HepG2 (cell line): Measurements from ENCODE around the gene GATA5. TPM values are rescaled to one million over a fixed set of nuclear protein-coding genes. Genes with fewer than 3 reads are reported as not detected.

Experiments used
- DMAP1 ChIP-seq: IDR thresholded peaks from 2 replicates; pipeline ENCODE4 v1.6.1; 2016
- DPF2 ChIP-seq: sonication (generic); formaldehyde crosslinking; IDR thresholded peaks from 2 replicates; pipeline ENCODE4 v1.4.0; 2020; ENCODE audit warnings: mild to moderate bottlenecking, low read depth, missing genetic modification reagents, borderline replicate concordance
- GATAD2A ChIP-seq: IDR thresholded peaks from 2 replicates; pipeline ENCODE4 v1.6.1; 2016
- JUN ChIP-seq: sonication (generic); formaldehyde crosslinking; IDR thresholded peaks from 2 replicates; pipeline ENCODE4 v1.4.0; 2020; ENCODE audit warnings: mild to moderate bottlenecking, missing genetic modification reagents
- NCOA1 ChIP-seq: sonication (generic); formaldehyde crosslinking; IDR thresholded peaks from 2 replicates; pipeline ENCODE4 v1.9.0; 2021; ENCODE audit warnings: missing genetic modification reagents
- PCBP1 ChIP-seq: fragments of 200-400 bp; formaldehyde crosslinking; IDR thresholded peaks from 2 replicates; pipeline ENCODE4 v1.6.1; 2017; ENCODE audit warnings: mild to moderate bottlenecking, low read depth, low read length, borderline replicate concordance
- SAP130 ChIP-seq: IDR thresholded peaks from 2 replicates; pipeline ENCODE4 v1.6.1; 2016; ENCODE audit warnings: low read depth
- TMF1 ChIP-seq: sonication (generic); formaldehyde crosslinking; IDR thresholded peaks from 2 replicates; pipeline ENCODE4 v1.8.1; 2022; ENCODE audit warnings: low read depth, missing genetic modification reagents
- WIZ ChIP-seq: sonication (generic); formaldehyde crosslinking; IDR thresholded peaks from 2 replicates; pipeline ENCODE4 v1.5.1; 2020; ENCODE audit warnings: mild to moderate bottlenecking, missing genetic modification reagents
- ZFP36L1 ChIP-seq: sonication (generic); formaldehyde crosslinking; IDR thresholded peaks from 2 replicates; pipeline ENCODE4 v1.8.0; 2022; ENCODE audit warnings: mild to moderate bottlenecking, missing genetic modification reagents, moderate library complexity
- ZNF124 ChIP-seq: sonication (generic); formaldehyde crosslinking; IDR thresholded peaks from 2 replicates; pipeline ENCODE4 v1.4.0; 2020; ENCODE audit warnings: missing genetic modification reagents
- ZNF564 ChIP-seq: sonication (generic); formaldehyde crosslinking; IDR thresholded peaks from 2 replicates; pipeline ENCODE4 v1.8.1; 2023; ENCODE audit warnings: mild to moderate bottlenecking, missing genetic modification reagents
- ZNF749 ChIP-seq: sonication (generic); formaldehyde crosslinking; IDR thresholded peaks from 2 replicates; pipeline ENCODE4 v1.8.0; 2022; ENCODE audit warnings: mild to moderate bottlenecking, missing genetic modification reagents, moderate library complexity, borderline replicate concordance
- ZSCAN20 ChIP-seq: sonication (generic); formaldehyde crosslinking; IDR thresholded peaks from 2 replicates; pipeline ENCODE4 v1.4.0; 2020; ENCODE audit warnings: missing genetic modification reagents, mild to moderate bottlenecking, borderline replicate concordance
- polyA plus RNA-seq, 8 experiments: library from polyadenylated mRNA; depleted of rRNA in 3 of 8; stranded (reverse) in 7 of 8; unstranded in 1 of 8; fragments of >200 nt; fragmentation: Illumina TruSeq in 4 of 8; extraction: Trizol in 4 of 8; gene quantifications; 2 replicates each; pipeline versions ENCODE4 v1.2.1 to v1.2.3, GENCODE V29; 2011 to 2016; ENCODE audit warnings: low read depth in 4 of 8, missing spikeins in 1 of 8, mixed read lengths in 1 of 8; ENCODE audit not compliant: insufficient read depth in 1 of 8
- total RNA-seq, 5 experiments: library from RNA; depleted of rRNA; stranded (reverse); fragments of >200 nt; fragmentation: Illumina TruSeq; extraction: Trizol; gene quantifications; 2 replicates each; pipeline ENCODE4 v1.2.3, GENCODE V29; 2016; ENCODE audit warnings: low read depth in 1 of 5
- TF ChIP-seq, protein P1 (sequence below): sonication (generic); formaldehyde crosslinking; IDR thresholded peaks from 2 replicates; pipeline ENCODE4 v1.4.0; 2020; ENCODE audit warnings: missing genetic modification reagents, borderline replicate concordance
- TF ChIP-seq, protein P2 (sequence below): sonication (generic); formaldehyde crosslinking; IDR thresholded peaks from 2 replicates; pipeline ENCODE4 v1.4.0; 2020; ENCODE audit warnings: mild to moderate bottlenecking, missing genetic modification reagents
- TF ChIP-seq, protein P3 (sequence below): sonication (generic); formaldehyde crosslinking; IDR thresholded peaks from 2 replicates; pipeline ENCODE4 v1.8.1; 2022; ENCODE audit warnings: low read depth, mild to moderate bottlenecking, missing genetic modification reagents
- TF ChIP-seq, protein P4 (sequence below): sonication (generic); formaldehyde crosslinking; IDR thresholded peaks from 2 replicates; pipeline ENCODE4 v1.4.0; 2020; ENCODE audit warnings: missing genetic modification reagents
- TF ChIP-seq, protein P5 (sequence below): IDR thresholded peaks from 2 replicates; pipeline ENCODE4 v1.6.1; 2016; ENCODE audit warnings: missing genetic modification reagents, missing compliant biosample characterization
- TF ChIP-seq, protein P6 (sequence below): sonication (generic); formaldehyde crosslinking; IDR thresholded peaks from 2 replicates; pipeline ENCODE4 v1.4.0; 2020; ENCODE audit warnings: missing genetic modification reagents

The GATA5 gene
- total and polyA plus RNA-seq, 2 of the 13 experiments (the other 11 are each of a cell fraction or from before 2014, with no cell fraction given): 0.12 to 0.20 TPM

DNA sequence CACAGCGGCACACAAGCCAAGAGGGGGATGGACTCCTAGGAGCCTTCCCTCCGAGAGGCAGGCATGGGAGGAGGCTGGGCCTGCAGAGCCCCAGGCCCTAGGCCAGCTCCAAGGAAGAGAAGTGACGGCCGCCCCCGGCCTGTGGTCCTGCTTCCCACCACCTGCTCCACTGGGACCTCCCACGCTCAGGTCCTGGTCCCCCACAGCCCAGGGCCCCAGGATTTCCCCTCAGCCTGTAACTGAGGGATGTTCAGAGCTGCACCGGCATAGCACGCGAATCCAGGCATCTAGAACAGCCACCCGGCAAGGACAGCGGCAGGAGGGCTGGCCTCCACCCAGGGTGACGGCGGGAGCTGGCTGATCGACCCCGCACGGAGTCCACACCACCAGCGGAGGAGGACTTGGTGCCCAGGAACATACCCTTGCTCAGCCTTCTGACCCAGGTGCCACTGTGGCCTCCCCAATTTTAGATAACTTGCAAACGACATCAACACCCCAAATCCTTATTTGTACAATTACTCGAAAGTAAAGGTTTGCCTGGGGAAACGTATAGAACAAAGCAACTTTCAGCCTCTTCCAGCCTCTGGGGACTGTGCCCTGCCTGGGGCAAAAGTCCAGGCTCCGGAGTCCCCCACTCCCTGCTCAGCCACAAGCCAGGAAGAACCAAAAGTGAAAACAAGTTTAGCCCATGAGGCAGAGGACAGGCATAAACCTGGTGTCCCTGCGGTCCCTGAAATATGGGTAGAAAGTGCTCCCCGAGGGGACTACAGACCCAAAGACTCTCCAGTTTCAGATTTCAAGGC is 3.5 kb downstream of the GATA5 start (continued):
- TF ChIP-seq, protein P1, sequence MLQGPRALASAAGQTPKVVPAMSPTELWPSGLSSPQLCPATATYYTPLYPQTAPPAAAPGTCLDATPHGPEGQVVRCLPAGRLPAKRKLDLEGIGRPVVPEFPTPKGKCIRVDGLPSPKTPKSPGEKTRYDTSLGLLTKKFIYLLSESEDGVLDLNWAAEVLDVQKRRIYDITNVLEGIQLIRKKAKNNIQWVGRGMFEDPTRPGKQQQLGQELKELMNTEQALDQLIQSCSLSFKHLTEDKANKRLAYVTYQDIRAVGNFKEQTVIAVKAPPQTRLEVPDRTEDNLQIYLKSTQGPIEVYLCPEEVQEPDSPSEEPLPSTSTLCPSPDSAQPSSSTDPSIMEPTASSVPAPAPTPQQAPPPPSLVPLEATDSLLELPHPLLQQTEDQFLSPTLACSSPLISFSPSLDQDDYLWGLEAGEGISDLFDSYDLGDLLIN (CRISPR knock-in tag): 0 out of 2 replicates have a peak, but pooled peaks have one; percentile 33
- TF ChIP-seq, protein P2, sequence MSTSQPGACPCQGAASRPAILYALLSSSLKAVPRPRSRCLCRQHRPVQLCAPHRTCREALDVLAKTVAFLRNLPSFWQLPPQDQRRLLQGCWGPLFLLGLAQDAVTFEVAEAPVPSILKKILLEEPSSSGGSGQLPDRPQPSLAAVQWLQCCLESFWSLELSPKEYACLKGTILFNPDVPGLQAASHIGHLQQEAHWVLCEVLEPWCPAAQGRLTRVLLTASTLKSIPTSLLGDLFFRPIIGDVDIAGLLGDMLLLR (CRISPR knock-in tag): peak; percentile 43; the same call in 1 of the 2 replicates
- TF ChIP-seq ZNF124 (CRISPR knock-in tag) (no peak), ZSCAN20 (CRISPR knock-in tag) (peak; percentile 50; the same call in 1 of the 2 replicates), DPF2 (no peak), ZFP36L1 (CRISPR knock-in tag) (no peak), TMF1 (no peak), SAP130 (0 out of 2 replicates have a peak, but pooled peaks have one; percentile 33), WIZ (no peak), ZNF749 (CRISPR knock-in tag) (no peak), NCOA1 (CRISPR knock-in tag) (0 out of 2 replicates have a peak, but pooled peaks have one; percentile 33), PCBP1 (peak; percentile 59; the same call in 1 of the 2 replicates), JUN (CRISPR knock-in tag) (no peak), GATAD2A (peak; percentile 41), DMAP1 (CRISPR knock-in tag) (peak; percentile 42; the same call in 1 of the 2 replicates), ZNF564 (CRISPR knock-in tag) (0 out of 2 replicates have a peak, but pooled peaks have one; percentile 17)
- TF ChIP-seq, protein P3, sequence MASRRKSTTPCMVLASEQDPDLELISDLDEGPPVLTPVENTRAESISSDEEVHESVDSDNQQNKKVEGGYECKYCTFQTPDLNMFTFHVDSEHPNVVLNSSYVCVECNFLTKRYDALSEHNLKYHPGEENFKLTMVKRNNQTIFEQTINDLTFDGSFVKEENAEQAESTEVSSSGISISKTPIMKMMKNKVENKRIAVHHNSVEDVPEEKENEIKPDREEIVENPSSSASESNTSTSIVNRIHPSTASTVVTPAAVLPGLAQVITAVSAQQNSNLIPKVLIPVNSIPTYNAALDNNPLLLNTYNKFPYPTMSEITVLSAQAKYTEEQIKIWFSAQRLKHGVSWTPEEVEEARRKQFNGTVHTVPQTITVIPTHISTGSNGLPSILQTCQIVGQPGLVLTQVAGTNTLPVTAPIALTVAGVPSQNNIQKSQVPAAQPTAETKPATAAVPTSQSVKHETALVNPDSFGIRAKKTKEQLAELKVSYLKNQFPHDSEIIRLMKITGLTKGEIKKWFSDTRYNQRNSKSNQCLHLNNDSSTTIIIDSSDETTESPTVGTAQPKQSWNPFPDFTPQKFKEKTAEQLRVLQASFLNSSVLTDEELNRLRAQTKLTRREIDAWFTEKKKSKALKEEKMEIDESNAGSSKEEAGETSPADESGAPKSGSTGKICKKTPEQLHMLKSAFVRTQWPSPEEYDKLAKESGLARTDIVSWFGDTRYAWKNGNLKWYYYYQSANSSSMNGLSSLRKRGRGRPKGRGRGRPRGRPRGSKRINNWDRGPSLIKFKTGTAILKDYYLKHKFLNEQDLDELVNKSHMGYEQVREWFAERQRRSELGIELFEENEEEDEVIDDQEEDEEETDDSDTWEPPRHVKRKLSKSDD: 0 out of 2 replicates have a peak, but pooled peaks have one; percentile 47
- TF ChIP-seq, protein P4, sequence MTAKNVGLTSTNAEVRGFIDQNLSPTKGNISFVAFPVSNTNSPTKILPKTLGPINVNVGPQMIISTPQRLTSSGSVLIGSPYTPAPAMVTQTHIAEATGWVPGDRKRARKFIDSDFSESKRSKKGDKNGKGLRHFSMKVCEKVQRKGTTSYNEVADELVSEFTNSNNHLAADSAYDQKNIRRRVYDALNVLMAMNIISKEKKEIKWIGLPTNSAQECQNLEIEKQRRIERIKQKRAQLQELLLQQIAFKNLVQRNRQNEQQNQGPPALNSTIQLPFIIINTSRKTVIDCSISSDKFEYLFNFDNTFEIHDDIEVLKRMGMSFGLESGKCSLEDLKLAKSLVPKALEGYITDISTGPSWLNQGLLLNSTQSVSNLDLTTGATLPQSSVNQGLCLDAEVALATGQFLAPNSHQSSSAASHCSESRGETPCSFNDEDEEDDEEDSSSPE (CRISPR knock-in tag): peak; percentile 37; the same call in 1 of the 2 replicates
- TF ChIP-seq, protein P5, sequence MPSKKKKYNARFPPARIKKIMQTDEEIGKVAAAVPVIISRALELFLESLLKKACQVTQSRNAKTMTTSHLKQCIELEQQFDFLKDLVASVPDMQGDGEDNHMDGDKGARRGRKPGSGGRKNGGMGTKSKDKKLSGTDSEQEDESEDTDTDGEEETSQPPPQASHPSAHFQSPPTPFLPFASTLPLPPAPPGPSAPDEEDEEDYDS (CRISPR knock-in tag): no peak
- TF ChIP-seq, protein P6, sequence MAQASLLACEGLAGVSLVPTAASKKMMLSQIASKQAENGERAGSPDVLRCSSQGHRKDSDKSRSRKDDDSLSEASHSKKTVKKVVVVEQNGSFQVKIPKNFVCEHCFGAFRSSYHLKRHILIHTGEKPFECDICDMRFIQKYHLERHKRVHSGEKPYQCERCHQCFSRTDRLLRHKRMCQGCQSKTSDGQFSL (CRISPR knock-in tag): no peak
